ENCODE results near the gene LRRC31. TPM values are rescaled to one million over a fixed set of nuclear protein-coding genes. Genes with fewer than 3 reads are reported as not detected.

LRRC31 gene
- total RNA-seq, 2 experiments from 2014 or later: not detected

GRCh38 chr3:169822091-169822490 lies 47.6 kb downstream of the LRRC31 start:
- no peak overlapping the region for H3K4me3 Mint-ChIP-seq
- no peak for DNase-seq
- H3K9me3 Mint-ChIP-seq: no peaks in the 10 kb centered on the region
- H3K27ac Mint-ChIP-seq: no peak overlapping the region
- peaks cover 37% of the 10 kb centered on the region for H3K27me3 Mint-ChIP-seq
- ChIA-PET POLR2A (no interaction called here), CTCF (interaction anchor here (0.7 to 1.6 kb wide), 4 partner anchors 9 to 1202 kb away, joined by 3 to 6 read pairs (median 3); partner anchors contain the start of genes LRRC34 and LRRIQ4)
- H3K36me3 Mint-ChIP-seq (ENCODE audit: low read depth): no peaks in the 10 kb centered on the region
- no peaks in the 10 kb centered on the region for H3K4me1 Mint-ChIP-seq

- Mint-ChIP-seq H3K27me3 (peaks cover 41% of the 10 kb centered on the region), H3K4me3 (no peak overlapping the region), H3K4me1 (peaks cover 10% of the 10 kb centered on the region), H3K36me3 (ENCODE audit: low read depth) (peaks cover 7% of the 10 kb centered on the region), H3K9me3 (peaks cover 9% of the 10 kb centered on the region), H3K27ac (no peak overlapping the region)
- ChIA-PET POLR2A (no interaction called here), CTCF (no interaction called here)
- DNase-seq: no peak
Observed at GRCh38 chr3:169818316-169818715, 51.4 kb downstream of the LRRC31 start.

- ChIA-PET CTCF (interaction anchor here (0.6 kb wide), 1 partner anchor 21 kb away, joined by 3 read pairs; no protein-coding TSS in a partner anchor), POLR2A (no interaction called here)
- no peak for DNase-seq
- peaks cover 30% of the 10 kb centered on the region for H3K4me1 Mint-ChIP-seq
- H3K27ac Mint-ChIP-seq: no peak overlapping the region
- H3K4me3 Mint-ChIP-seq: no peak overlapping the region
- H3K9me3 Mint-ChIP-seq: peaks cover 9% of the 10 kb centered on the region
- H3K36me3 Mint-ChIP-seq (ENCODE audit: low read depth): peaks cover 7% of the 10 kb centered on the region
- H3K27me3 Mint-ChIP-seq: peaks cover 37% of the 10 kb centered on the region
Observed at GRCh38 chr3:169815590-169816150, 54.1 kb downstream of the LRRC31 start.

GRCh38 chr3:169813757-169814517 lies 55.8 kb downstream of the LRRC31 start:
- ChIA-PET POLR2A (interaction anchor here (2.5 to 6.4 kb wide), 4 partner anchors 33 to 49 kb away, joined by 10 to 83 read pairs (median 22); partner anchors contain the start of genes ACTRT3, MYNN and TERC), CTCF (interaction anchor here (0.6 to 2.3 kb wide), 7 partner anchors 8 to 153 kb away, joined by 3 to 6 read pairs (median 3); partner anchors contain the start of gene SEC62)
- Mint-ChIP-seq H3K27ac (peak overlapping the region; percentile 83), H3K27me3 (peaks cover 25% of the 10 kb centered on the region), H3K4me3 (peak overlapping the region; percentile 70), H3K36me3 (ENCODE audit: low read depth) (peaks cover 7% of the 10 kb centered on the region), H3K4me1 (peaks cover 43% of the 10 kb centered on the region), H3K9me3 (peaks cover 9% of the 10 kb centered on the region)
- DNase-seq: peak; percentile 84

- H3K27me3 Mint-ChIP-seq: peaks cover 18% of the 10 kb centered on the region
- CTCF ChIA-PET: interaction anchor here (1.2 to 3.0 kb wide), 5 partner anchors 9 to 41 kb away, joined by 3 to 10 read pairs (median 3); partner anchors contain the start of gene MYNN
- POLR2A ChIA-PET: interaction anchor here (1.1 to 6.4 kb wide), 6 partner anchors 30 to 154 kb away, joined by 3 to 83 read pairs (median 12); partner anchors contain the start of genes ACTRT3, MYNN, SEC62 and TERC
- peaks cover 49% of the 10 kb centered on the region for H3K4me1 Mint-ChIP-seq
- peak overlapping the region; percentile 70 for H3K4me3 Mint-ChIP-seq
- H3K9me3 Mint-ChIP-seq: peaks cover 9% of the 10 kb centered on the region
- DNase-seq: no peak
- H3K36me3 Mint-ChIP-seq (ENCODE audit: low read depth): peaks cover 9% of the 10 kb centered on the region
- peak overlapping the region; percentile 83 for H3K27ac Mint-ChIP-seq
Observed at GRCh38 chr3:169813278-169813677, 56.5 kb downstream of the LRRC31 start.

- POLR2A ChIA-PET: interaction anchor here (1.0 to 6.4 kb wide), 9 partner anchors 9 to 1057 kb away, joined by 3 to 83 read pairs (median 6); partner anchors contain the start of genes ACTRT3, MYNN, SEC62 and TERC
Observed at GRCh38 chr3:169812332-169813235, 57.2 kb downstream of the LRRC31 start, which contains the start of the genes LRRC34 and LRRIQ4. LRRC34 (minus strand) TSS chr3:169812904; CDS start chr3:169812548, 356 bp downstream. LRRIQ4 (plus strand) TSS chr3:169812870; CDS start chr3:169821922, 9,052 bp downstream.

GRCh38 chr3:169811631-169812331 lies 58.0 kb downstream of the LRRC31 start:
- ChIA-PET CTCF (interaction anchor here (0.7 to 3.0 kb wide), 8 partner anchors 10 to 564 kb away, joined by 3 to 10 read pairs (median 4); partner anchors contain the start of genes MYNN and SEC62), POLR2A (interaction anchor here (0.8 to 6.4 kb wide), 9 partner anchors 9 to 1057 kb away, joined by 3 to 83 read pairs (median 6); partner anchors contain the start of genes ACTRT3, MYNN, SEC62 and TERC)
- DNase-seq: peak; percentile 36
- H3K9me3 Mint-ChIP-seq: peaks cover 9% of the 10 kb centered on the region
- H3K27me3 Mint-ChIP-seq: peaks cover 9% of the 10 kb centered on the region
- peak overlapping the region; percentile 70 for H3K4me3 Mint-ChIP-seq
- peaks cover 11% of the 10 kb centered on the region for H3K36me3 Mint-ChIP-seq (ENCODE audit: low read depth)
- peaks cover 53% of the 10 kb centered on the region for H3K4me1 Mint-ChIP-seq
- H3K27ac Mint-ChIP-seq: peak overlapping the region; percentile 65

More at GRCh38 chr3:169812332-169813235, 57.2 kb downstream of the LRRC31 start, which contains the start of the genes LRRC34 and LRRIQ4:
- DNase-seq: peak; percentile 85
- CTCF ChIA-PET: interaction anchor here (0.7 to 3.0 kb wide), 10 partner anchors 9 to 563 kb away, joined by 3 to 10 read pairs (median 4); partner anchors contain the start of genes MYNN and SEC62
- Mint-ChIP-seq H3K27me3 (peaks cover 13% of the 10 kb centered on the region), H3K27ac (peak within 1 kb of the TSS; percentile 83), H3K9me3 (peaks cover 9% of the 10 kb centered on the region), H3K4me3 (peak within 1 kb of the TSS; percentile 70), H3K4me1 (peaks cover 53% of the 10 kb centered on the region), H3K36me3 (ENCODE audit: low read depth) (peaks cover 11% of the 10 kb centered on the region)

GRCh38 chr3:169809230-169809795 lies 60.4 kb downstream of the LRRC31 start:
- peak overlapping the region; percentile 67 for H3K27ac Mint-ChIP-seq
- peaks cover 6% of the 10 kb centered on the region for H3K36me3 Mint-ChIP-seq (ENCODE audit: low read depth)
- CTCF ChIA-PET: interaction anchor here (0.8 to 1.1 kb wide), 2 partner anchors 15 to 145 kb away, joined by 3 read pairs; no protein-coding TSS in a partner anchor
- no peak for DNase-seq
- H3K4me3 Mint-ChIP-seq: peak overlapping the region; percentile 2
- POLR2A ChIA-PET: interaction anchor here (1.2 to 6.4 kb wide), 4 partner anchors 28 to 45 kb away, joined by 3 to 83 read pairs (median 6); partner anchors contain the start of genes MYNN and TERC
- no peaks in the 10 kb centered on the region for H3K27me3 Mint-ChIP-seq
- H3K9me3 Mint-ChIP-seq: no peaks in the 10 kb centered on the region
- peaks cover 52% of the 10 kb centered on the region for H3K4me1 Mint-ChIP-seq

GRCh38 chr3:169804681-169805080 lies 65.1 kb downstream of the LRRC31 start:
- no peak for DNase-seq
- H3K9me3 Mint-ChIP-seq: no peaks in the 10 kb centered on the region
- peaks cover 14% of the 10 kb centered on the region for H3K36me3 Mint-ChIP-seq (ENCODE audit: low read depth)
- H3K4me3 Mint-ChIP-seq: no peak overlapping the region
- POLR2A ChIA-PET: interaction anchor here (2.2 kb wide), 1 partner anchor 31 kb away, joined by 9 read pairs; the partner anchor contains the start of gene MYNN
- CTCF ChIA-PET: interaction anchor here (0.8 kb wide), 1 partner anchor 9 kb away, joined by 3 read pairs; no protein-coding TSS in a partner anchor
- H3K27me3 Mint-ChIP-seq: no peaks in the 10 kb centered on the region
- H3K4me1 Mint-ChIP-seq: peaks cover 16% of the 10 kb centered on the region
- H3K27ac Mint-ChIP-seq: no peak overlapping the region

- Mint-ChIP-seq H3K4me1 (peaks cover 25% of the 10 kb centered on the region), H3K36me3 (ENCODE audit: low read depth) (peaks cover 51% of the 10 kb centered on the region), H3K27ac (no peak overlapping the region), H3K4me3 (no peak overlapping the region), H3K27me3 (no peaks in the 10 kb centered on the region), H3K9me3 (no peaks in the 10 kb centered on the region)
- ChIA-PET POLR2A (no interaction called here), CTCF (no interaction called here)
- DNase-seq: no peak
Observed at GRCh38 chr3:169792359-169792758, 77.4 kb downstream of the LRRC31 start.
